SW480 (cell line): ENCODE data around the gene FAXC.
"Not testable (repeated sequence)": the region's sequence is repeated elsewhere in the genome, so short reads cannot be mapped to it uniquely, and the experiment has no call there.

Experiments
- DNase-seq: peaks from one replicate; pipeline ENCODE4 v3.0.0-alpha.2; 2016; ENCODE audit warnings: low spot score

Gene FAXC

GRCh38 chr6:99341862-99342455 is 7.5 kb downstream of the FAXC start:
- no peak for DNase-seq

- DNase-seq: no peak
Observed at GRCh38 chr6:99338188-99338587, 11.3 kb downstream of the FAXC start.

GRCh38 chr6:99335298-99335697 is 14.2 kb downstream of the FAXC start:
- not testable (repeated sequence) for DNase-seq

DNA sequence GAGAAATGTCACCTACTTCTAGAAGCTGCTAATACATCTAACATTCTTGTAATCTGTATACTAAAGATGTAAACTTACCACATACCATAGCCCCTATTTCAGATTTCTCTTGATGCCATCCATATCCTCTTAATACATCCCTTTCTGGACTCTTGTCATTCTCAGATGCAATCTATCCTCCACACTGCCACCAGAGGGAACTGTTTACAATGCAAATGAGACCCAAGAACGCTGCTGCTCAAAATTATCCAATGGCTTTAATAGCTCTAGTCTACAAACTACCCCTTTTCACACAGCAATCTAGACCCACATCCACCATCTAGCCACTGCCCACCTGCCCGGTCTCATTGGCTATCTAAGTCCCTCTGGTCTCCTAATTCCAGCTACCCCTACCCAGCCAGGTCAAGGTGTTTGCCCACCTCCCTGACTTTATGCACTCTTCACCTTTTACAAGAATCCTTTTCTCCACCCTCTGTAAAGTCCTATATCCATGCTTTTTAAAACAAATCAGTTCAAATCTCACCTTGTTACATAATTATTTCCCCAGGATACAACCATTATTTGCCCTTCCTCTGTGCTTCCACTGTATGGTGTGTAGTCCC is 14.8 kb downstream of the FAXC start:
- peak; percentile 55 for DNase-seq

DNA sequence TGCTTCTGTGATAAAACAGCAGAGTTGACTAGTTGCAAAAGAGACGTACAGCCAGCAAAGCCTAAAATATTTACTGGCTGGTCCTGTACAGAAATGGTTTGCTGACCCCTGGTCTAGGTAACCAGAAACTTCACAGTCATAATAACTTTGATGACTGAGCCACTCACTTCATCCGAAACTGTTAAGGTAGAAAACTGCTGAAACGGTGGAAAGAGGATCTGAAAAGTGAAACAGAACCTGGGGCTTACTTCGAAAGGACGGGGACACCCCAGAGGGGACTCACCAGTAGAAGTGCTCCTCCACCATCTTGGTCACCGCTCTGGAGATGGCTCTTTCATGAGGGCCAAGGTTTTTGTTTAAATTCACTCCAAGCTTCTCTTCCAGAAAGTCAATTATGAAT is 16.4 kb downstream of the FAXC start:
- DNase-seq: no peak

- DNase-seq: no peak
Observed at GRCh38 chr6:99331531-99331930, 17.9 kb downstream of the FAXC start.

- DNase-seq: peak; percentile 18
Observed at GRCh38 chr6:99330159-99330558, 19.3 kb downstream of the FAXC start.

DNA sequence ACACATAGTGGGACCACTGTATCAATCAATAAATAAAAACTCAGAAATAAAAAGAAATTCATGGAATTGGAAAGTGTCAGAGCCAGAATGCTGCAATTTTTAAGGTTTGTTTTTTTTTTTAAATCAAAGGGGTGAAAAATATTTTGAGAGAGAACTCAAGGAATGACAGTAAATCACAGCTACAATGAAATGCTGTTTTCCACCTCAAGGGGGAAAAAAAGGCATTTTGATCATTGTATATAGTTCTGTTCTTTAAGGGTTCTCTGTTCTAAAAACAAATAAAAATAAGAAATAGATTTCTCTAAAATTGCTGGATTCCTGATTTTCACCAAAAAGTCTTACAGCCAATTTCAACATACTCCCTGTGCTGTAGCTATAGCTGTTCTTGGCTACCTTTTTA is 24.5 kb downstream of the FAXC start:
- no peak for DNase-seq

GRCh38 chr6:99318566-99318965 is 30.9 kb downstream of the FAXC start:
- no peak for DNase-seq

GRCh38 chr6:99312354-99312753 is 37.1 kb downstream of the FAXC start:
- no peak for DNase-seq

GRCh38 chr6:99310553-99310952 is 38.9 kb downstream of the FAXC start:
- DNase-seq: no peak

- DNase-seq: no peak
Observed at GRCh38 chr6:99309557-99309956, 39.9 kb downstream of the FAXC start.

DNA sequence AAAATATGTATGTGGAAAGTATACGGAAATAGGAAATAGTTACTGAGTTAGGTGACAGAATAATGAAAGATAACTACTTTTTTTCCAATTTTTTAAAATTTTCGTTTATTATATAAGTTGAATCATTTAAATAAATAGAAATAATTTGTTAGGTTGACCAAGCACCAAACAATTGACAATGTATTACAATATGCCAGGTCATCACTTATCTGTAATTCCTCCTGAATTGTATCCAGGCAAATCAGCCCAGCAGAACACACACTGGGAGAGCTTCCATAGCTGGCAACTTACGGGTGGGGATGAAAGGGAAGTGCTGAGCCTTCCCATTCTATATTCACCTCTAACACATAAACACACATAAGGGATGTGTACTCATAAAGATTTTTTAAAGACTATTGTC is 40.7 kb downstream of the FAXC start:
- no peak for DNase-seq

GRCh38 chr6:99307295-99307907 is 42.1 kb downstream of the FAXC start:
- DNase-seq: no peak

GRCh38 chr6:99306341-99306740 is 43.1 kb downstream of the FAXC start:
- DNase-seq: no peak

- no peak for DNase-seq
Observed at GRCh38 chr6:99305021-99305554, 44.4 kb downstream of the FAXC start.

DNA sequence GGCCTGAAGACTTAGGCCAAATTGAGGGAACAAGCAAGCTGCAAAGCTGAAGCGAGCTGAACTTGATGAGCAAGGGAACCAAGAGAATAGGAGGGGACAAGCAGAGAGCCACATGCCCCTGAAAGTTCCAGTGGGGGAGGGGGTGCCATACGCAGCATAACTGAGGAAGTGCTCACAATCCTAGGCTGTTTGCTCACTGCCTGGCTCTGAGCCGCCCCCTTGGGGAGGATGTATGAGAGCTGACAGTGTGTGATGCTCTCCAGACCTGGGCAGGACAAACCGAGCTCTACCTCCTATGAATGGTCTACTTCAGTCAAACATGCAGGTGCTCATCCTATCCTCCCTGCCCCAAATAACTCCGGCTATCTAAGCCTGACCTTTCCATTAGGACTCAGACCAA is 52.1 kb downstream of the FAXC start:
- DNase-seq: no peak

GRCh38 chr6:99297006-99297405 is 52.5 kb downstream of the FAXC start:
- no peak for DNase-seq

DNA sequence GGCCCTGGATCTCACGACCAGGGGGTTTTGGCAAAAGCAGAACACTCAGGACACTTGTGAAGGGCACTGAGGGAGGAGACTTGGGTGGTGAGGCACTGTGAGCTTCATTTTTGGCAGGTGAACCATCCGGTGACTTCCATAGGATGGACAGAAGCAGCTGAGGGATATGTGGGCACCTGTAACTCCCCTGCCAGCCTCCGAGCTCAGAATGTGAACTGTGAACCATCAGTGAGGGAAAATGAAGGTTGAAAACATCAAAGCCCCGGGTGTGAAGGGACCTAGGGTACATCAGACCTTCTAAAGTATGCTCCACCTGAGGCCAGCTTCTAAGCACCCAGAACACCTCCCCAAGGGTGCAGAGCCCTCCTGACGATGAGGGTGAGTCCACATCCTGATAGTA is 53.2 kb downstream of the FAXC start:
- DNase-seq: no peak

DNA sequence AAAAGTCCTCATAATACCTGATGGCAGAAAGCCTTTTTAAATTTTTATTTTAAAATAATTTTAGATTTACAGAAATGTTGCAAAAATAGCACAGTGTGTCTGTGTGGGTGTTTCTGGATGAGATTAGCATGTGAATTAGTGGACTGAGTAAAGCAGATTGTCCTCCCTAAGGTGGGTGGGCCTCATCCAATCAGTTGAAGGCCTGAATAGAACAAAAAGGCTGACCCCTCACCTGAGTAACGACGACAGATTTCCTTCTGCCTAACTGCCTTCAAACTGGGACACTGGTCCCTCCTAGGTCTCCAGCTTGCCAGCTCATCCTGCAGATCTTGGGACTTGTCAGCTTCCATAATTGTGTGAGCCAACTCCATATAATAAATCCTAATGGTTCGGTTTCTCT is 54.2 kb downstream of the FAXC start:
- DNase-seq: no peak

DNA sequence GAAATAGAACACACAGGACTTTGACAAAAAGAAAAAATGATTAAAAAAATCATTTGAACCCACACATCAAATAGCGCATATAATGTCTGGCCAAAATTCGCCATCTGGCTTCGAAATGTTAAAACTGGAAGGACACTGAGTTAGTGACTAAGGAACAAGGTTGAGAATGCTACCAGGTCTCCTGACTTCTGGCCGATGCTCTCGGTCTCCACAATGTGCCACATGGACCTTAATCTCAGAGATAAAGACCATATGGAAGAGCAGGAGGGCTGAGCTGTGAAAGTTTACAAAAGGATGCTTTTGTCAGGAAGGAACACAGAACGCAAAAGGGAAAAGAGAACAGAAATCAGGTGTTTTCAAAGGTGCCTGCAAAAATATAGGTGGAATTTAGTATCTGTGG is 54.7 kb downstream of the FAXC start:
- no peak for DNase-seq

DNA sequence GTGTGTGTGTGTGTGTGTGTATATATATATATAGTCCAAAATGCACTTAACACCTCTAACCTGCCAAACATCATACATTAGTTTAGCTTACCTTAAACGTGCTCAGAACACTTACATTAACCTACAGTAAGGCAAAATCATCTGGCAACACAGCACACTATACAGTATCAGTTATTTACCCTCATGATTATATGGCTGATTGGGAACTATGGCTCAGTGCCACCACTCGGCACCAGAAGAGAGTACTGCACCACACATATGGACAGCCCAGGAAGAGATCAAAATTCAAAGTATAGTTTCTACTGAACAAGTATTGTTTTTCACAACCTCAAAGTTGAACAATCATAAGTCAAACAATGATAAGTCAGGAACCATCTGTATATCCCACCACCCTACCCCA is 59.8 kb downstream of the FAXC start:
- no peak for DNase-seq

DNA sequence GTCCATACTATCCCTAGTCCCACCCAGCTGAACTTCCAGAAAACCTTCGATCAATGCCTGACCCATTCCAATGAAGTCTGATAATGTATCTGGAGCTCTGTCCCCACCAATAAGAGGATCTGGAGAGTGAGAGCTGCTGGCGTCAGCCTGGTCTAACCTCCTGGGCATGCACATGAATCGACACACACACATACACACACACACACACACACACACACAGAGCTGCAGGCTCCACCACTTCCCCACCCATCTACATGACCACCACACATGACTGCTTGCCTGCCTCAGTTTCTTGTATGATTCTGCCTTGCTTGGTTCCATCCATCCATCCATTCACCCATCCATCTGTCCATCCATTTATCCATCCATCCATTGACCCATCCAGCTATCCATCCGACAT is 60.8 kb downstream of the FAXC start:
- DNase-seq: no peak

DNA sequence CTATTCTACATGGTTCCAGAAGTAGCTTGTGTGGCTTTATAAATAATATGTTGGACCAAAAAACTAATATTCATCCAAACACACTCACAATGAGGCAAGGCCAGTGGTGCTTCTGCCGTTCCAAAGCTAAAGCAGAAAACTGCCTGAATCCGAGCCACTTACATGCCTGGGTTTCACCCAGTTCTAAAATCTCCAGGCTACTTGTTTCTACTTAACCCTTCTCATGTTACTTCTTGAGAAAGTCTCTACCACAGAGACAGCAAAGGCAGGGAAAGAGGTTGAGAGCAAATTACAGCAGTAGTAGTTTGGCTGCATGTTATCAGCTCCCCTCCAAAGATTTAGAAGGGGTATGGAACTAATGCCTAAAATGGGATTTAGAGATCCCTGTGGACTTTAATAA is 62.0 kb downstream of the FAXC start:
- no peak for DNase-seq
